Neuronal stem cell (in vitro differentiated cells): ENCODE results near the gene NAA16.

Experiments used
- DNase-seq: peaks from one replicate; pipeline ENCODE4 v3.0.0-alpha.2; 2013; ENCODE audit warnings: low spot score
- H2AFZ ChIP-seq: one replicate; pipeline ENCODE4 v1.6.1; 2013; ENCODE audit warnings: mild to moderate bottlenecking, low read length, inconsistent platforms
- H2AK5ac ChIP-seq: 2 replicates; pipeline ENCODE4 v1.6.1; 2013; ENCODE audit warnings: low read depth, mild to moderate bottlenecking, inconsistent platforms, low read length, moderate library complexity, mixed read lengths
- H2BK120ac ChIP-seq: 2 replicates; pipeline ENCODE4 v1.6.1; 2013; ENCODE audit warnings: low read depth, mild to moderate bottlenecking, inconsistent platforms, low read length, moderate library complexity, mixed read lengths
- H2BK12ac ChIP-seq: one replicate; pipeline ENCODE4 v1.6.1; 2013; ENCODE audit warnings: low read length, inconsistent platforms
- H2BK15ac ChIP-seq: 2 replicates; pipeline ENCODE4 v1.6.1; 2013; ENCODE audit warnings: mild to moderate bottlenecking, low read length, inconsistent platforms, mixed read lengths
- H2BK5ac ChIP-seq: one replicate; pipeline ENCODE4 v1.6.1; 2013; ENCODE audit warnings: inconsistent platforms, mild to moderate bottlenecking, low read length, moderate library complexity
- H3K14ac ChIP-seq: one replicate; pipeline ENCODE4 v1.6.1; 2013; ENCODE audit warnings: low read length, inconsistent platforms
- H3K18ac ChIP-seq: 2 replicates; pipeline ENCODE4 v1.6.1; 2013; ENCODE audit warnings: low read length, inconsistent platforms
- H3K23ac ChIP-seq: 2 replicates; pipeline ENCODE4 v1.6.1; 2013; ENCODE audit warnings: low read depth, mild to moderate bottlenecking, mixed read lengths, low read length, inconsistent platforms; ENCODE audit not compliant: poor library complexity
- H3K27ac ChIP-seq: replicated peaks from 3 replicates; pipeline ENCODE4 v1.5.1; 2013; ENCODE audit warnings: low read length, inconsistent platforms
- H3K27me3 ChIP-seq, 3 experiments: 2 replicates each; pipeline ENCODE4 v1.6.1; 2013; ENCODE audit warnings: low read length in 3 of 3, mild to moderate bottlenecking in 2 of 3, inconsistent platforms in 1 of 3, low read depth in 1 of 3, mixed read lengths in 1 of 3, moderate library complexity in 1 of 3; ENCODE audit not compliant: control insufficient read depth in 3 of 3, insufficient read depth in 3 of 3
- H3K36me3 ChIP-seq, 2 donors: replicated peaks in 1 of 2; 2 replicates each; pipeline ENCODE4 v1.6.1; 2013; ENCODE audit warnings: low read length in 2 of 2; ENCODE audit not compliant: control insufficient read depth in 2 of 2, insufficient read depth in 2 of 2
- H3K4ac ChIP-seq: 2 replicates; pipeline ENCODE4 v1.6.1; 2013; ENCODE audit warnings: inconsistent platforms, mild to moderate bottlenecking, low read length, moderate library complexity
- H3K4me1 ChIP-seq, 2 donors: 1 replicate in 1 of 2; 2 replicates in 1 of 2; pipeline ENCODE4 v1.6.1; 2013; ENCODE audit warnings: low read length in 2 of 2, low read depth in 1 of 2; ENCODE audit not compliant: control insufficient read depth in 2 of 2, insufficient read depth in 1 of 2
- H3K4me2 ChIP-seq: one replicate; pipeline ENCODE4 v1.6.1; 2013; ENCODE audit warnings: mild to moderate bottlenecking, low read length, inconsistent platforms; ENCODE audit not compliant: insufficient read depth, poor library complexity, severe bottlenecking
- H3K4me3 ChIP-seq, 2 donors: 2 replicates each; pipeline ENCODE4 v1.5.1; 2013; ENCODE audit warnings: low read length in 2 of 2, mild to moderate bottlenecking in 2 of 2, inconsistent platforms in 1 of 2, moderate library complexity in 1 of 2
- H3K79me1 ChIP-seq: one replicate; pipeline ENCODE4 v1.6.1; 2013; ENCODE audit warnings: low read depth, mild to moderate bottlenecking, inconsistent platforms, low read length, moderate library complexity
- H3K9ac ChIP-seq: one replicate; pipeline ENCODE4 v1.6.1; 2013; ENCODE audit warnings: mild to moderate bottlenecking, low read depth, low read length, inconsistent platforms; ENCODE audit not compliant: poor library complexity
- H3K9me3 ChIP-seq, 2 donors: replicated peaks in 1 of 2; 2 replicates each; pipeline versions ENCODE3 to v1.6.1; 2013; ENCODE audit warnings: low read length in 2 of 2, mild to moderate bottlenecking in 2 of 2, inconsistent platforms in 1 of 2, low read depth in 1 of 2, mixed read lengths in 1 of 2, moderate library complexity in 1 of 2; ENCODE audit not compliant: control insufficient read depth in 2 of 2, insufficient read depth in 1 of 2
- H4K8ac ChIP-seq: one replicate; pipeline ENCODE4 v1.6.1; 2013; ENCODE audit warnings: low read depth, mild to moderate bottlenecking, inconsistent platforms, low read length, moderate library complexity
- H4K91ac ChIP-seq: one replicate; pipeline ENCODE4 v1.6.1; 2013; ENCODE audit warnings: low read length, low read depth, mild to moderate bottlenecking, inconsistent platforms; ENCODE audit not compliant: poor library complexity
- WGBS, 2 donors: extraction: QIAGEN DNeasy Blood & Tissue Kit; methylation state at CpG; one replicate each; pipeline ENCODE4 v1.1.7; 2013; ENCODE audit warnings: missing lambda C conversion rate in 2 of 2, mixed read lengths in 1 of 2; ENCODE audit not compliant: insufficient read length in 2 of 2, insufficient replicate concordance in 1 of 2; ENCODE audit errors: extremely low coverage in 2 of 2; 5-methylcytosine and 5-hydroxymethylcytosine counted together

NAA16 gene

GRCh38 chr13:41289463-41289881 is 21.6 kb upstream of the NAA16 start:
- Histone ChIP-seq H3K9ac (no peak overlapping the region), H3K4me1 (no peaks in the 10 kb centered on the region), H3K23ac (no peak overlapping the region), H3K18ac (no peak overlapping the region), H3K36me3 (no peaks in the 10 kb centered on the region), H4K8ac (no peak overlapping the region), H4K91ac (no peak overlapping the region), H2BK5ac (no peak overlapping the region), H3K4ac (no peak overlapping the region), H2BK15ac (no peak overlapping the region), H2BK120ac (no peak overlapping the region), H2BK12ac (no peak overlapping the region), H3K4me2 (no peak overlapping the region), H3K27ac (no peak overlapping the region), H3K4me3 (no peak overlapping the region), H3K27me3 (no peaks in the 10 kb centered on the region), H2AK5ac (no peak overlapping the region), H3K9me3 (peaks cover 0 to 1% of the 10 kb centered on the region in 2 donors), H3K79me1 (no peaks in the 10 kb centered on the region), H3K14ac (no peak overlapping the region), H2AFZ (no peak overlapping the region)
- no CpG with 5 or more reads among the region's 10 CpGs for WGBS, 2 donors
- no peak for DNase-seq

GRCh38 chr13:41291246-41291645 is 19.8 kb upstream of the NAA16 start:
- Histone ChIP-seq H4K8ac (no peak overlapping the region), H3K23ac (no peak overlapping the region), H3K79me1 (no peaks in the 10 kb centered on the region), H3K4me1 (no peaks in the 10 kb centered on the region), H2BK15ac (no peak overlapping the region), H3K14ac (no peak overlapping the region), H3K36me3 (no peaks in the 10 kb centered on the region), H3K27ac (no peak overlapping the region), H3K9ac (no peak overlapping the region), H3K9me3 (peaks cover 0 to 1% of the 10 kb centered on the region in 2 donors), H3K4ac (no peak overlapping the region), H3K18ac (no peak overlapping the region), H2BK120ac (no peak overlapping the region), H2AK5ac (no peak overlapping the region), H3K4me2 (no peak overlapping the region), H2AFZ (no peak overlapping the region), H2BK12ac (no peak overlapping the region), H4K91ac (no peak overlapping the region), H3K4me3 (no peak overlapping the region), H3K27me3 (no peaks in the 10 kb centered on the region), H2BK5ac (no peak overlapping the region)
- no peak for DNase-seq
- WGBS, 2 donors = no CpG with 5 or more reads among the region's 7 CpGs

GRCh38 chr13:41293272-41293671 is 17.8 kb upstream of the NAA16 start:
- no peak overlapping the region for H3K23ac ChIP-seq
- no peak overlapping the region for H3K27ac ChIP-seq
- no peak overlapping the region for H3K4ac ChIP-seq
- H2AFZ ChIP-seq = no peak overlapping the region
- no peak overlapping the region for H4K8ac ChIP-seq
- H3K4me2 ChIP-seq = no peak overlapping the region
- no peak overlapping the region for H2BK15ac ChIP-seq
- WGBS, 2 donors = no CpG with 5 or more reads among the region's 1 CpG
- no peaks in the 10 kb centered on the region for H3K79me1 ChIP-seq
- no peak overlapping the region for H3K14ac ChIP-seq
- no peak overlapping the region for H2BK12ac ChIP-seq
- DNase-seq = no peak
- H2BK120ac ChIP-seq = no peak overlapping the region
- no peaks in the 10 kb centered on the region for H3K27me3 ChIP-seq
- no peaks in the 10 kb centered on the region for H3K36me3 ChIP-seq
- peaks cover 0 to 1% of the 10 kb centered on the region in 2 donors for H3K9me3 ChIP-seq
- no peak overlapping the region for H3K18ac ChIP-seq
- H3K4me3 ChIP-seq = no peak overlapping the region
- no peak overlapping the region for H3K9ac ChIP-seq
- H3K4me1 ChIP-seq = no peaks in the 10 kb centered on the region
- H2BK5ac ChIP-seq = no peak overlapping the region
- no peak overlapping the region for H4K91ac ChIP-seq
- no peak overlapping the region for H2AK5ac ChIP-seq

- Histone ChIP-seq H3K27me3 (no peaks in the 10 kb centered on the region), H3K4ac (no peak overlapping the region), H3K79me1 (no peaks in the 10 kb centered on the region), H2BK5ac (no peak overlapping the region), H3K18ac (no peak overlapping the region), H4K91ac (no peak overlapping the region), H3K23ac (no peak overlapping the region), H3K4me1 (no peaks in the 10 kb centered on the region), H3K36me3 (no peaks in the 10 kb centered on the region), H3K4me2 (no peak overlapping the region), H3K9ac (no peak overlapping the region), H3K9me3 (peaks cover 0 to 1% of the 10 kb centered on the region in 2 donors), H3K4me3 (no peak overlapping the region), H3K27ac (no peak overlapping the region), H2AFZ (no peak overlapping the region), H2AK5ac (no peak overlapping the region), H3K14ac (no peak overlapping the region), H2BK15ac (no peak overlapping the region), H4K8ac (no peak overlapping the region), H2BK120ac (no peak overlapping the region), H2BK12ac (no peak overlapping the region)
- no peak for DNase-seq
- no CpG with 5 or more reads among the region's 1 CpG for WGBS, 2 donors
Observed at GRCh38 chr13:41294914-41295313, 16.2 kb upstream of the NAA16 start.
